HepG2 (cell line): ENCODE results near the gene IL36B. TPM values are rescaled to one million over a fixed set of nuclear protein-coding genes. Genes with fewer than 3 reads are reported as not detected.

ENCODE experiments used
- ATAC-seq: fragments of 200-7000 bp; cut with Tn5 transposase; 3 replicates; pipeline ENCODE4 v1.9.1; 2020; ENCODE audit warnings: mild to moderate bottlenecking, moderate library complexity
- BruUV-seq: library from RNA; stranded (reverse); fragments of 400-500 nt; replicated peaks from 2 replicates; lab custom pipeline; 2021; lab: Mats Ljungman, UMichigan
- CTCF ChIA-PET: fragments of 300-600 bp; formaldehyde crosslinking; extraction: SDS; loops from one replicate; lab custom pipeline; 2021; ENCODE audit warnings: low total read pairs, inconsistent platforms, low intra/inter-chr PET ratio; lab: Yijun Ruan, JAX
- POLR2A ChIA-PET: fragments of 350-600 bp; sonication (Branson Sonifier 250); formaldehyde crosslinking; loops from one replicate; lab custom pipeline; 2020; ENCODE audit warnings: antibody characterized with exemption, inconsistent platforms; lab: Yijun Ruan, JAX
- DNase-seq: peaks from one replicate; pipeline ENCODE4 v3.0.0-alpha.2; 2015; ENCODE audit warnings: low spot score
- FAIRE-seq: peaks from 3 replicates; lab custom pipeline; 2011; peaks lifted over from hg19 to GRCh38; lab: Jason Lieb, UNC
- H2AFZ ChIP-seq: one replicate; pipeline ENCODE4 v1.6.1; 2011; ENCODE audit warnings: low read length, inconsistent platforms
- H3K27ac ChIP-seq: fragments of 300-600 bp; 3 replicates; pipeline ENCODE4 v1.8.0; 2011; ENCODE audit warnings: mixed run types, mild to moderate bottlenecking, mixed read lengths, low read length, inconsistent platforms; ENCODE audit not compliant: insufficient read depth; ENCODE audit errors: extremely low read length
- H3K27me3 ChIP-seq, 2 experiments: fragments of 200-600 bp in 1 of 2; 2 replicates in 1 of 2; 3 replicates in 1 of 2; pipeline versions ENCODE4 v1.6.0 to v1.8.0; 2011; ENCODE audit warnings: low read length in 2 of 2, mild to moderate bottlenecking in 2 of 2, moderate library complexity in 2 of 2, inconsistent platforms in 1 of 2; ENCODE audit not compliant: insufficient read depth in 2 of 2, control insufficient read depth in 1 of 2
- H3K36me3 ChIP-seq, 2 experiments: fragments of 200-600 bp in 1 of 2; replicated peaks in 1 of 2; 2 replicates in 1 of 2; 3 replicates in 1 of 2; pipeline versions ENCODE4 v1.5.1 to v1.8.0; 2011; ENCODE audit warnings: low read length in 2 of 2, inconsistent platforms in 1 of 2; ENCODE audit not compliant: insufficient read depth in 2 of 2, control insufficient read depth in 1 of 2
- H3K4me1 ChIP-seq: 2 replicates; pipeline ENCODE4 v1.5.1; 2012; ENCODE audit warnings: low read length, inconsistent platforms; ENCODE audit not compliant: insufficient read depth
- H3K4me2 ChIP-seq: 2 replicates; pipeline ENCODE4 v1.6.0; 2011; ENCODE audit warnings: low read depth, low read length, inconsistent platforms
- H3K4me3 ChIP-seq, 3 experiments: fragments of 200-600 bp in 1 of 3; sonication (generic), shearing (Covaris generic) in 1 of 3; replicated peaks in 1 of 3; 2 replicates each; pipeline ENCODE4 v1.5.1; 2011 to 2016; ENCODE audit warnings: low read length in 3 of 3, inconsistent platforms in 2 of 3, low read depth in 2 of 3, mild to moderate bottlenecking in 2 of 3, control low read depth in 1 of 3, mixed read lengths in 1 of 3; ENCODE audit not compliant: insufficient read depth in 1 of 3
- H3K79me2 ChIP-seq: one replicate; pipeline ENCODE4 v1.6.1; 2011; ENCODE audit warnings: low read length, inconsistent platforms; ENCODE audit not compliant: insufficient read depth
- H3K9ac ChIP-seq: 2 replicates; pipeline ENCODE4 v1.6.0; 2011; ENCODE audit warnings: mild to moderate bottlenecking, low read depth, low read length, inconsistent platforms; ENCODE audit not compliant: insufficient read depth
- H3K9me3 ChIP-seq: 2 replicates; pipeline ENCODE4 v1.5.1; 2012; ENCODE audit warnings: mild to moderate bottlenecking, low read length
- H4K20me1 ChIP-seq: 2 replicates; pipeline ENCODE4 v1.6.0; 2011; ENCODE audit warnings: inconsistent platforms, mild to moderate bottlenecking, low read length, moderate library complexity; ENCODE audit not compliant: insufficient read depth
- NFE2L2 ChIP-seq: fragments of 150-350 bp; IDR thresholded peaks from 2 replicates; pipeline ENCODE4 v1.6.1; 2014; ENCODE audit warnings: low read length
- SMAD3 ChIP-seq: sonication (generic); formaldehyde crosslinking; IDR thresholded peaks from 2 replicates; pipeline ENCODE4 v1.4.0; 2020; ENCODE audit warnings: missing genetic modification reagents
- TCF7L2 ChIP-seq: IDR thresholded peaks from 2 replicates; pipeline ENCODE4 v1.6.1; 2011; ENCODE audit warnings: mild to moderate bottlenecking, low read depth, low read length, moderate library complexity
- ZBTB40 ChIP-seq, 2 experiments: fragments of 450-650 bp in 1 of 2; sonication (generic) in 1 of 2; formaldehyde crosslinking in 1 of 2; IDR thresholded peaks; 2 replicates each; pipeline versions ENCODE4 v1.6.1 to v1.8.0; 2016 to 2022; ENCODE audit warnings: antibody characterized with exemption in 1 of 2, mild to moderate bottlenecking in 1 of 2, missing genetic modification reagents in 1 of 2
- ZKSCAN1 ChIP-seq: fragments of 150-350 bp; IDR thresholded peaks from 2 replicates; pipeline ENCODE4 v1.6.1; 2014; ENCODE audit warnings: low read length
- ZNF318 ChIP-seq: sonication (generic); formaldehyde crosslinking; IDR thresholded peaks from 2 replicates; pipeline ENCODE4 v1.4.0; 2020; ENCODE audit warnings: mild to moderate bottlenecking, missing genetic modification reagents
- ZNF337 ChIP-seq: sonication (generic); formaldehyde crosslinking; IDR thresholded peaks from 2 replicates; pipeline ENCODE4 v1.5.1; 2020; ENCODE audit warnings: missing genetic modification reagents, low read depth, mild to moderate bottlenecking, borderline replicate concordance
- ZSCAN12 ChIP-seq: sonication (generic); formaldehyde crosslinking; IDR thresholded peaks from 2 replicates; pipeline ENCODE4 v1.9.0; 2021; ENCODE audit warnings: mild to moderate bottlenecking, missing genetic modification reagents
- WGBS: methylation state at CpG from one replicate; pipeline ENCODE4 v1.1.6; 2017; ENCODE audit warnings: low lambda C conversion rate; 5-methylcytosine and 5-hydroxymethylcytosine counted together
- in situ Hi-C: cut with HindIII; loops from 2 replicates; pipeline ENCODE4 v1.10.0; 2017; ENCODE audit warnings: low pct_unique_long_range_greater_than_20kb; ENCODE audit not compliant: extremely low pct_ligation_motif_present
- intact Hi-C: fragments of 100-400 bp; cut with micrococcal nuclease; formaldehyde crosslinking; loops from one replicate; pipeline ENCODE4 v1.10.0; 2022; ENCODE audit not compliant: unreplicated experiment
- polyA plus RNA-seq, 8 experiments: library from polyadenylated mRNA; depleted of rRNA in 3 of 8; stranded (reverse) in 7 of 8; unstranded in 1 of 8; fragments of >200 nt; fragmentation: Illumina TruSeq in 4 of 8; extraction: Trizol in 4 of 8; gene quantifications; 2 replicates each; pipeline versions ENCODE4 v1.2.1 to v1.2.3, GENCODE V29; 2011 to 2016; ENCODE audit warnings: low read depth in 4 of 8, missing spikeins in 1 of 8, mixed read lengths in 1 of 8; ENCODE audit not compliant: insufficient read depth in 1 of 8
- total RNA-seq, 5 experiments: library from RNA; depleted of rRNA; stranded (reverse); fragments of >200 nt; fragmentation: Illumina TruSeq; extraction: Trizol; gene quantifications; 2 replicates each; pipeline ENCODE4 v1.2.3, GENCODE V29; 2016; ENCODE audit warnings: low read depth in 1 of 5

The IL36B gene
- total and polyA plus RNA-seq, 2 of the 13 experiments (the other 11 are each of a cell fraction or from before 2014, with no cell fraction given), result not detected

GRCh38 chr2:113034016-113034415 lies 18.7 kb downstream of the IL36B start:
- Histone ChIP-seq H4K20me1 (no peaks in the 10 kb centered on the region), H3K9me3 (no peaks in the 10 kb centered on the region), H3K9ac (no peak overlapping the region), H3K4me3 (no peak overlapping the region), H3K27me3 (peaks cover 0 to 4% of the 10 kb centered on the region in 2 experiments; a peak in 2 of 5 replicates), H2AFZ (no peak overlapping the region), H3K79me2 (no peaks in the 10 kb centered on the region), H3K4me2 (no peak overlapping the region), H3K36me3 (no peaks in the 10 kb centered on the region), H3K27ac (no peak overlapping the region), H3K4me1 (no peaks in the 10 kb centered on the region)
- BruUV-seq, result no TSS peak
- ATAC-seq (no peak), DNase-seq (no peak), FAIRE-seq (no peak)
- WGBS, result 6% methylated on average over 3 of the region's 3 CpGs
- ChIA-PET POLR2A (no interaction called here), CTCF (no interaction called here)
- intact Hi-C loops (no loop called here), in situ Hi-C loops (no loop called here)
- TF ChIP-seq SMAD3, result no peak
- no peak for TF ChIP-seq ZNF318
- no peak for TF ChIP-seq NFE2L2
- no peak for TF ChIP-seq ZNF337 (CRISPR knock-in tag)
- no peak for TF ChIP-seq ZBTB40 (IDR thresholded peaks at IDR 0.05)
- no peak for TF ChIP-seq ZBTB40 (CRISPR knock-in tag; IDR thresholded peaks at IDR 0.05)
- no peak for TF ChIP-seq TCF7L2
- TF ChIP-seq ZKSCAN1, result no peak
- TF ChIP-seq ZSCAN12 (CRISPR knock-in tag), result no peak
